Measurements from ENCODE around the gene PTHLH. TPM values are rescaled to one million over a fixed set of nuclear protein-coding genes. Genes with fewer than 3 reads are reported as not detected.

PTHLH gene
- total RNA-seq, 1 donor from 2014 or later = not detected

DNA sequence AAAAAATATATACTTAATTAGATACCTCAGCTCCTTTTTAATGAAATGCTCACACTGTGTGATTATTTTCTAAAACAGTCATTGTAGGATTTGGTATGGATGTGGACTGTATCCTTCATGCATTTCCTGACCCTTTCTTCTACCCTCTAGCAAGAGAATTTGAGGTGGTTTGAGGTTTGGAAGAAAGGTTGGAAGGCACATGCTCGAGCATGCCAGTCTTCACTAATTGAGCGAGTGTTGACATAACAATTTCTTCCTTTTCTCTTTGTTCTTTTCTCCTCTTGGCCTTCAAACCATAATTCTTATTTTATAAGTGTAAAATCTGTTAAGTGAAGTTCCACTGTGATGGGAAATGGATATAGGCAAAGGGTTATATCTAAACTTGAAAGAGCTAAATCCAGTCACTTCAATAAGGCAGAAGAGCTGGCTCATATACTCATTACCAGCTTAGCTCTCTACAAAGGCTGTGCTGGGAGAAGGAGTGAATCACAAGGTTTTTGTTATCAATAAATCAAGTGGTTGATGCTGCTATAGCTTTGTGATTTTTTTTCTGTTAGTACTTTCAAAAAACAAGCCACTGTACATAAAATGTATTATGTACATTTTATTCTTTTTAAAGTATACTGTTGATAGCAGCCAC lies 16.2 kb upstream of the PTHLH start:
- H3K36me3 Mint-ChIP-seq (ENCODE audit: low read depth) = no peaks in the 10 kb centered on the region
- intact Hi-C loops (cut with micrococcal nuclease) = no loop called here
- H3K9me3 Mint-ChIP-seq = no peaks in the 10 kb centered on the region

GRCh38 chr12:27987331-27987730 lies 14.8 kb upstream of the PTHLH start:
- DNase-seq (ENCODE audit: low spot score) = no peak
- no peaks in the 10 kb centered on the region for H3K4me1 Mint-ChIP-seq (ENCODE audit: low read depth)
- no peak overlapping the region for H3K27ac Mint-ChIP-seq
- H3K4me3 Mint-ChIP-seq = no peak overlapping the region
- H3K9me3 Mint-ChIP-seq = no peaks in the 10 kb centered on the region
- intact Hi-C loops (cut with micrococcal nuclease) = no loop called here
- H3K36me3 Mint-ChIP-seq (ENCODE audit: low read depth) = no peaks in the 10 kb centered on the region
- H3K27me3 Mint-ChIP-seq (ENCODE audit: insufficient read depth) = peaks cover 5% of the 10 kb centered on the region

More for the DNA sequence above, 16.2 kb upstream of the PTHLH start:
- Mint-ChIP-seq H3K4me1 (ENCODE audit: low read depth) (no peaks in the 10 kb centered on the region), H3K27ac (no peak overlapping the region), H3K4me3 (no peak overlapping the region), H3K27me3 (ENCODE audit: insufficient read depth) (no peaks in the 10 kb centered on the region)
- no peak for DNase-seq (ENCODE audit: low spot score)

DNA sequence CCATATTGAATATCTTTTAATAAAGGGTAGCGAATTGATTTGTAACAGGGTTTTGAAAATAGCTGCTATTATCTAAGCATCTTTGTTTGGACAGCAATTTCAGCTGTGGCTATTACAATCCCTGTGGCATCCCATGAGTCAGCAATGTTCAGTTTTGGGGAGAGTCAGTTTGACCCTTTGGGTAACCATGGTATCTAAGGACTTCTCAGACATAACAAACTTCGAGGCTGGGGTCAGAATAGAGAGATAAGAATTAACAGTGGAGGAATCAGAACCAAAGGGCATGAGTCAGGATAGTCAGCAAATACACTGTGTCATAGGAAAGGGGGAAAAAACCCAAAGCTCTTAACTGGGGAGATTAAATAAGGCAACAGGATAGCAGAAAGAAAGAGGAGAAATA lies 11.7 kb upstream of the PTHLH start:
- no peaks in the 10 kb centered on the region for H3K4me1 Mint-ChIP-seq (ENCODE audit: low read depth)
- H3K4me3 Mint-ChIP-seq = no peak overlapping the region
- H3K27ac Mint-ChIP-seq = no peak overlapping the region
- peaks cover 11% of the 10 kb centered on the region for H3K27me3 Mint-ChIP-seq (ENCODE audit: insufficient read depth)
- no peak for DNase-seq (ENCODE audit: low spot score)
- H3K36me3 Mint-ChIP-seq (ENCODE audit: low read depth) = no peaks in the 10 kb centered on the region
- intact Hi-C loops (cut with micrococcal nuclease) = no loop called here
- no peaks in the 10 kb centered on the region for H3K9me3 Mint-ChIP-seq

- Mint-ChIP-seq H3K9me3 (no peaks in the 10 kb centered on the region), H3K4me3 (no peak overlapping the region), H3K4me1 (ENCODE audit: low read depth) (no peaks in the 10 kb centered on the region), H3K27ac (no peak overlapping the region), H3K36me3 (ENCODE audit: low read depth) (no peaks in the 10 kb centered on the region), H3K27me3 (ENCODE audit: insufficient read depth) (peaks cover 20% of the 10 kb centered on the region)
- intact Hi-C loops (cut with micrococcal nuclease) = no loop called here
- no peak for DNase-seq (ENCODE audit: low spot score)
Observed at GRCh38 chr12:27982951-27983350, 10.4 kb upstream of the PTHLH start.

GRCh38 chr12:27982385-27982784 lies 9.9 kb upstream of the PTHLH start:
- no peaks in the 10 kb centered on the region for H3K36me3 Mint-ChIP-seq (ENCODE audit: low read depth)
- no peak for DNase-seq (ENCODE audit: low spot score)
- intact Hi-C loops (cut with micrococcal nuclease) = no loop called here
- no peaks in the 10 kb centered on the region for H3K9me3 Mint-ChIP-seq
- H3K27ac Mint-ChIP-seq = no peak overlapping the region
- H3K27me3 Mint-ChIP-seq (ENCODE audit: insufficient read depth) = peaks cover 25% of the 10 kb centered on the region
- no peak overlapping the region for H3K4me3 Mint-ChIP-seq
- no peaks in the 10 kb centered on the region for H3K4me1 Mint-ChIP-seq (ENCODE audit: low read depth)

GRCh38 chr12:27981874-27982273 lies 9.3 kb upstream of the PTHLH start:
- Mint-ChIP-seq H3K36me3 (ENCODE audit: low read depth) (no peaks in the 10 kb centered on the region), H3K4me3 (no peak overlapping the region), H3K4me1 (ENCODE audit: low read depth) (no peaks in the 10 kb centered on the region), H3K27me3 (ENCODE audit: insufficient read depth) (peaks cover 30% of the 10 kb centered on the region), H3K9me3 (no peaks in the 10 kb centered on the region), H3K27ac (no peak overlapping the region)
- intact Hi-C loops (cut with micrococcal nuclease) = loop anchor here (2.0 kb wide), 1 partner anchor 15 kb away; no protein-coding TSS in a partner anchor
- DNase-seq (ENCODE audit: low spot score) = no peak

DNA sequence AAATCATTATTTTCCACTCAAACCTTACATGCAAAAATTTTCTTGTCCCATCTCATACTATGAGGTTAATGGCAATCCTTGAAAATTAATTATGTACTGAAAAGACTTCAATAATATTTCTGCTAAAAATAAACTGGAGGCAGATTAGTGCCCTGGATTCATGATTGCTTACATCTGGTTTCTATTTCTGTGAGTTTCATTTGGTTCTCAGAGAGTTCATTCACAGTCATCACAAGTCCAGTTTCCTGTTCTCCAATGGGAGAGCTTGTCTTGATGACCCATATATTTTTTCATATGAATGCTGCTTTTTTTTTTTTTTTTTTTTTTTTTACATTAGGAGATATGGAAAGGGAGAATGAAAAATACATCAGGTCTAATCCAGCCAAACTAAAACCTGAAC lies 6.6 kb upstream of the PTHLH start:
- no peaks in the 10 kb centered on the region for H3K36me3 Mint-ChIP-seq (ENCODE audit: low read depth)
- H3K4me3 Mint-ChIP-seq = no peak overlapping the region
- intact Hi-C loops (cut with micrococcal nuclease) = loop anchor here (10.0 kb wide), 1 partner anchor 1854 kb away; the partner anchor contains the start of gene BHLHE41
- DNase-seq (ENCODE audit: low spot score) = no peak
- no peaks in the 10 kb centered on the region for H3K4me1 Mint-ChIP-seq (ENCODE audit: low read depth)
- peaks cover 55% of the 10 kb centered on the region for H3K27me3 Mint-ChIP-seq (ENCODE audit: insufficient read depth)
- H3K9me3 Mint-ChIP-seq = no peaks in the 10 kb centered on the region
- no peak overlapping the region for H3K27ac Mint-ChIP-seq

DNA sequence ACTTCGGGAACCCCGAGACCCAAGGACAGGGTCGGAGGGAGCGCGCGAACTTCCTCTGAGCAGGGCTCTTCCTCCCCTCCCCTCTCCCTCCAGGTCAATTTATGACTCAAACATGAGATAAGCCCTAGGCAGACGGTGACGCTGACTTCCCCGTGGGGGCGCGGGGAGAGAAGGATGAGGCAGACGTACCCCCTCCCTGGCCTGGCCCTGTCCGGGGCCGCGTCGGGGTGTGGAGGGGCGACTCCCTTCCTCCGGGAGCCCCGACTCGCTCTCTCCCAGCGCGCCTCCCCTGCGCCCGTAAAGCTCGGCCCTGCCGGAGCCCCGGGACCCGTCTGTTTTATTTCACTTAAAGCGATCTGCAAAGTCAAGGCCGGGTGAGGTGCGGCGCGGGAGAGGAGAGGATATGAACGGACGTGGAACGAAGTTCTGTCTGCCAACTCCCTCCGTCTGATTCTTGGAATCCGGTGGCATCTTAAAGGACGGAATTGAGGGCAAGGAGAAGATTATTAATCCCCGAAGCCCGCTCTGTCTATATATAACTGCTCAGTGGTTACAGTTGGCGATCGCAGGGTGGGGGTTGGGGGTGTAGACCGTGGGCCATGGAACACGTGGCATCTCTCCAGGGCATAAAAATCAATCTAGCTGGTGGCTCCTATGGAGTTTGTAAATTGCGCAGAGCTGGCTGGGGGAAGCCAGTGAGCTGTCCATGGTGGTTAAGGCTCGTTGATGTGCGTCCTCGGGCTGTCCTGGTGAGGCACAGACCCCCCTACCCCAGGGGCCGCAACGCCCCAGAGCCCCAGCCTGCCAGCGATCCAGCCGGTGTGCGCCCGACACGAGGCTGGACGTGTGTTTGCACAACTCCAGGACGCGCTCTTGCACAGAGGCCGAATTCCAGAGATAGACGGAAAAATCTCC lies 2.9 kb upstream of the PTHLH start:
- peaks cover 7% of the 10 kb centered on the region for H3K4me1 Mint-ChIP-seq (ENCODE audit: low read depth)
- H3K4me3 Mint-ChIP-seq = no peak overlapping the region
- H3K36me3 Mint-ChIP-seq (ENCODE audit: low read depth) = peaks cover 3% of the 10 kb centered on the region
- intact Hi-C loops (cut with micrococcal nuclease) = loop anchor here (10.0 kb wide), 1 partner anchor 1851 kb away; the partner anchor contains the start of gene BHLHE41
- H3K27ac Mint-ChIP-seq = no peak overlapping the region
- DNase-seq (ENCODE audit: low spot score) = no peak
- H3K27me3 Mint-ChIP-seq (ENCODE audit: insufficient read depth) = peaks cover 85% of the 10 kb centered on the region
- H3K9me3 Mint-ChIP-seq = no peaks in the 10 kb centered on the region

- Mint-ChIP-seq H3K9me3 (no peaks in the 10 kb centered on the region), H3K27me3 (ENCODE audit: insufficient read depth) (peaks cover 82% of the 10 kb centered on the region), H3K27ac (no peak overlapping the region), H3K4me3 (no peak overlapping the region), H3K36me3 (ENCODE audit: low read depth) (peaks cover 3% of the 10 kb centered on the region), H3K4me1 (ENCODE audit: low read depth) (peaks cover 10% of the 10 kb centered on the region)
- DNase-seq (ENCODE audit: low spot score) = no peak
- intact Hi-C loops (cut with micrococcal nuclease) = loop anchor here (5.0 to 10.0 kb wide), 2 partner anchors 898 to 1850 kb away; partner anchors contain the start of gene BHLHE41
Observed at GRCh38 chr12:27974735-27975221, 2.2 kb upstream of the PTHLH start.

DNA sequence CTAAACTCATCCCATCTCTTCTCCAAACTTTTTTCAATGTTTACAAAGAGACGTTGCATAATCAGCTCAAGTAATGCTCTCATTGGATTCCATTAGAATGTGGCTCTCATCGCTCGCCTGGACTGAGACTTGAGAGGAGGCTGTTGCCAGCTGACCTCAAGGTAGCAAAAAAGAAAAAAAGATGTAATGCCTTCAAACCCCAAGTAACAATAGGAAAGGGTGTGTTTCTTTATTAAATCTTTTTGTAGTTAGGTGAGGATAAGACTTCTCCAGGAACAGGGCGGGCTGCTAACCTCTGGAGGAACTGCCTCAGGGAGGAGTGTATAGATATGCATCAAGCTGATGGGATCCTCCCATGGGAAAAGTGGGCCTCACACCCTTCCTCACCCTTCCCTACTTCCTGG lies 956 bp upstream of the PTHLH start:
- Mint-ChIP-seq H3K36me3 (ENCODE audit: low read depth) (peaks cover 4% of the 10 kb centered on the region), H3K27ac (no peak overlapping the region), H3K27me3 (ENCODE audit: insufficient read depth) (peaks cover 87% of the 10 kb centered on the region), H3K4me3 (no peak overlapping the region), H3K4me1 (ENCODE audit: low read depth) (peaks cover 20% of the 10 kb centered on the region), H3K9me3 (no peaks in the 10 kb centered on the region)
- no peak for DNase-seq (ENCODE audit: low spot score)
- intact Hi-C loops (cut with micrococcal nuclease) = loop anchor here (5.0 to 10.0 kb wide), 2 partner anchors 899 to 1849 kb away; partner anchors contain the start of gene BHLHE41

DNA sequence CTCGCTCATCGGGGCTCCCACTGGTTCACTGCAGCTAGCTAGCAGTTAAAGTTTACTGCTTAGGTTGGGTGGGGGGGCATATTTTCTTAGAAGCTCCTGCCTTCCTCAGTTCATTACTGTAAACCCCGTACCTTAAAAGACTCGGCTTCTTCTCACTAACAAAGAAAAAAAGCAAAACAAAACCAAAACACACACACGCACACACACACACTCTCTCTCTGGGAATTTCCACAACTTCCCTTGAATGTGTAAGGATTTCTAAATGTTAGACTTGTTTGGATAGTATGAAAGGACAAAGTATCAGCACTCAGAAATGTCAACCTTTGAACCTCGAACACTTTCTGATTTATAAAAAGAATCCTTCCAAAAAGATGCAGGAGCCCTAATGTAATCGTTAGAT lies 927 bp downstream of the PTHLH start:
- Mint-ChIP-seq H3K36me3 (ENCODE audit: low read depth) (peaks cover 4% of the 10 kb centered on the region), H3K4me3 (peak overlapping the region; percentile 48), H3K27ac (no peak overlapping the region), H3K9me3 (no peaks in the 10 kb centered on the region), H3K4me1 (ENCODE audit: low read depth) (peaks cover 20% of the 10 kb centered on the region), H3K27me3 (ENCODE audit: insufficient read depth) (peaks cover 90% of the 10 kb centered on the region)
- no peak for DNase-seq (ENCODE audit: low spot score)
- intact Hi-C loops (cut with micrococcal nuclease) = loop anchor here (5.0 to 10.0 kb wide), 2 partner anchors 901 to 1847 kb away; partner anchors contain the start of gene BHLHE41

DNA sequence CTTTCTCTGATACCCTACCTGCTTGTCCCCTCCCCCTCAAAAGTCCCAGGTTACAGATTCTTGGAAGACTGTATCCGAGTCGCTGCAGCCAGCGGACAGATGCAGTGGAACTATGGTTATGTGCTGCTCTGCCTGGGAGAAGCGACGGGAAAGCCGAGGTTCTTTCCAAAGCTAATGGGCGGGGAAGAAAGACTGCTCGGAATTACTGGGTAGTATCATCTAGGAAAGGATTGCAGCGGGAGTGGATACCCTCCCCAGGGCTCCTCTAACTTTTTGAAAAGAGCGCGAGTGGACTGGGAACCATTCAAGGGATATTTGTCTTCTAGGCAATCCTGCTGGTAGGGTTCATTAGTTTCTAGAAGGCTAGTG lies 1.4 kb downstream of the PTHLH start:
- H3K4me3 Mint-ChIP-seq = peak overlapping the region; percentile 34
- no peaks in the 10 kb centered on the region for H3K9me3 Mint-ChIP-seq
- H3K36me3 Mint-ChIP-seq (ENCODE audit: low read depth) = peaks cover 4% of the 10 kb centered on the region
- H3K4me1 Mint-ChIP-seq (ENCODE audit: low read depth) = peaks cover 20% of the 10 kb centered on the region
- peaks cover 90% of the 10 kb centered on the region for H3K27me3 Mint-ChIP-seq (ENCODE audit: insufficient read depth)
- intact Hi-C loops (cut with micrococcal nuclease) = loop anchor here (5.0 to 10.0 kb wide), 2 partner anchors 901 to 1846 kb away; partner anchors contain the start of gene BHLHE41
- DNase-seq (ENCODE audit: low spot score) = no peak
- H3K27ac Mint-ChIP-seq = no peak overlapping the region

Data from activated T-helper 1 cell treated with anti-CD3 and anti-CD28 coated beads, Interleukin-12 subunit alpha, Interleukin-12 subunit beta, Interleukin-2, Interleukin-4 antibody, amounts not matched to agents 30 ng/mL and 10 ng/mL and 1 ng/mL, durations not matched to agents 14 hours and 24 hours and 36 hours (primary cell).